Lower leg skin (tissue), 3 donors: ENCODE results near the gene ZFP57.

Experiments used
- POLR2A ChIP-seq, 2 donors: fragments of 450-650 bp; IDR thresholded peaks; one replicate each; pipeline ENCODE4 v1.6.1; 2016 to 2017; ENCODE audit warnings: antibody characterized with exemption in 2 of 2, mild to moderate bottlenecking in 1 of 2, moderate library complexity in 1 of 2
- TF ChIP-seq, protein P1 (sequence below), 3 donors: fragments of 450-650 bp; IDR thresholded peaks; one replicate each; pipeline ENCODE4 v1.5.1; 2016; ENCODE audit warnings: antibody characterized with exemption in 3 of 3, mild to moderate bottlenecking in 3 of 3, moderate library complexity in 2 of 3

DNA sequence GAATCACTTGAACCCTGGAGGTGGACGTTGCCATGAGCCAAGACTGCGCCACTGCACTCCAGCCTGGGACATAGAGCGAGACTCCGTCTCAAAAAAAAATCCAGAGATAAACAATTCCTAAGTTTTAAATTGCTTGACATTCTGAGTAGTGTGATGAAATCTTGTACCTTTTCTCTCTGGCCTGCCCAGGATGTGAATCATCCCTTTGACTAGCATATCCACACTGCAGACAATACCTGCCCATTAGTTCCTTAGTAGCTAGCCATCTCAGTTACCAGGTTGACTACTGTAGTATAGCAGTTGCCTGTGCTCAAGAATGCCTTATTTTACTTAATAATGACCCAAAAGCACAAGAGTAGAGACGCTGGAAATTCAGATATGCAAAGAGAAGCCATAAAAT lies 2.8 kb downstream of the ZFP57 start:
- TF ChIP-seq, protein P1, sequence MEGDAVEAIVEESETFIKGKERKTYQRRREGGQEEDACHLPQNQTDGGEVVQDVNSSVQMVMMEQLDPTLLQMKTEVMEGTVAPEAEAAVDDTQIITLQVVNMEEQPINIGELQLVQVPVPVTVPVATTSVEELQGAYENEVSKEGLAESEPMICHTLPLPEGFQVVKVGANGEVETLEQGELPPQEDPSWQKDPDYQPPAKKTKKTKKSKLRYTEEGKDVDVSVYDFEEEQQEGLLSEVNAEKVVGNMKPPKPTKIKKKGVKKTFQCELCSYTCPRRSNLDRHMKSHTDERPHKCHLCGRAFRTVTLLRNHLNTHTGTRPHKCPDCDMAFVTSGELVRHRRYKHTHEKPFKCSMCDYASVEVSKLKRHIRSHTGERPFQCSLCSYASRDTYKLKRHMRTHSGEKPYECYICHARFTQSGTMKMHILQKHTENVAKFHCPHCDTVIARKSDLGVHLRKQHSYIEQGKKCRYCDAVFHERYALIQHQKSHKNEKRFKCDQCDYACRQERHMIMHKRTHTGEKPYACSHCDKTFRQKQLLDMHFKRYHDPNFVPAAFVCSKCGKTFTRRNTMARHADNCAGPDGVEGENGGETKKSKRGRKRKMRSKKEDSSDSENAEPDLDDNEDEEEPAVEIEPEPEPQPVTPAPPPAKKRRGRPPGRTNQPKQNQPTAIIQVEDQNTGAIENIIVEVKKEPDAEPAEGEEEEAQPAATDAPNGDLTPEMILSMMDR (IDR thresholded peaks at IDR 0.05), result no peak
- no peak for TF ChIP-seq POLR2A (IDR thresholded peaks at IDR 0.05)
